Subcutaneous abdominal adipose tissue (tissue), 5 donors: ENCODE data around the gene SKA2.
A peak's percentile ranks its signal among the peaks of the same experiment; 100 is the strongest.
"Not testable (repeated sequence)": the region's sequence is repeated elsewhere in the genome, so short reads cannot be mapped to it uniquely, and the experiment has no call there.

Experiments used
- H3K27ac ChIP-seq: one replicate; pipeline ENCODE4 v1.7.0; 2013; ENCODE audit warnings: low read depth, mild to moderate bottlenecking, inconsistent platforms, low read length, moderate library complexity
- H3K27me3 ChIP-seq, 5 donors: one replicate each; pipeline ENCODE4 v1.7.0; 2013; ENCODE audit warnings: low read length in 5 of 5, inconsistent platforms in 1 of 5; ENCODE audit not compliant: control insufficient read depth in 5 of 5, insufficient read depth in 4 of 5
- H3K36me3 ChIP-seq, 5 donors: one replicate each; pipeline ENCODE4 v1.7.0; 2013; ENCODE audit warnings: low read length in 5 of 5; ENCODE audit not compliant: control insufficient read depth in 5 of 5, insufficient read depth in 5 of 5
- H3K4me1 ChIP-seq, 5 donors: one replicate each; pipeline ENCODE4 v1.7.0; 2013; ENCODE audit warnings: low read length in 5 of 5, mild to moderate bottlenecking in 3 of 5, moderate library complexity in 1 of 5; ENCODE audit not compliant: control insufficient read depth in 5 of 5, insufficient read depth in 5 of 5
- H3K4me3 ChIP-seq, 5 donors: one replicate each; pipeline ENCODE4 v1.7.0; 2013; ENCODE audit warnings: low read length in 5 of 5, low read depth in 1 of 5
- H3K9ac ChIP-seq, 5 donors: one replicate each; pipeline ENCODE4 v1.7.0; 2013; ENCODE audit warnings: low read length in 5 of 5, mild to moderate bottlenecking in 4 of 5, moderate library complexity in 3 of 5
- H3K9me3 ChIP-seq, 5 donors: one replicate each; pipeline ENCODE4 v1.7.0; 2013; ENCODE audit warnings: low read length in 5 of 5; ENCODE audit not compliant: control insufficient read depth in 5 of 5
- donor health status: healthy.
- donor health status: healthy.
- donor health status: healthy.
- donor health status: healthy.
- donor health status: healthy.

Gene SKA2

DNA sequence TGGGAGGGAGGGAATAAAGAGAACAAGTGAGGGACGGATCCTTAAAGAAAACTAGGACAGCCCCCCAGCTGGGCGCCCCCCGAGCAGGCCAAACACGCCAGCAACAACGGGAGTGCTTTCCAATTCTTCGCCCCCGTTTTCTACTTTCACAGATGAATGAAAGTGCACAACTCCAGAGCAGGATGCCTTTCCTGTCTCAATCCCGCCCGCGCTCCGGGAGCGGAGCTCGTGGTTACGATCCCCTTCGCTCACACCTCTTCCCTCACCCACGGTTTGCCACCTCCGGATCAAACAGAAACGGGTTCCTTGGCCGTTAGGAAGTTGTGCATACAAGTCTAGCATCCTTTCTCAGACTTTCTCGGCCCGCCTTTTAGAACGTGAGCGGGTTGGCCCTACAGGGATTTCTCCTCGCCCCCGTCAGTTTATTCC lies 680 bp downstream of the SKA2 start:
- Histone ChIP-seq H3K9me3 (no peaks in the 10 kb centered on the region), H3K9ac (peak overlapping the region; percentile 23 to 80 (median 75)), H3K4me3 (peak overlapping the region; percentile 81 to 98 (median 89)), H3K27ac (peak overlapping the region; percentile 63), H3K36me3 (no peaks in the 10 kb centered on the region), H3K27me3 (no peaks in the 10 kb centered on the region), H3K4me1 (peaks cover 3 to 23% (median 17%) of the 10 kb centered on the region in 5 donors)

DNA sequence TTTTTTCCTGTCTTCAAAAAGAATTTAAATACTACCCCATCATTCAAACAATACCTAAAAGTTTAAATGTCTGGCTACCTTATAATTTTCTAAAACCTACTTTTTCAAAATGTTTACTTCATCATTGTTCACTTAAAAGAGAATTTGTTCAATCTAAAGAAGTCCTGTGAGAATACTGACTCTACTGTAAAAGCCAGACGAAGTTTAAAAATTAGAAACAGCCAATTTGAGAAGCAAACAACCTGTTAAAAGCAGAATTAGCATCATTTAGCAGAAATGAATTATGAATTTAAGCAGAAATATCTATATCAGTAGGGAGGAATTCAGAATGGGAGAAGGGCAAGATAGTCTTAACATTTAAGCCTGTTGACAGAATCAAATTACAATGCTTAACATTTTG lies 2.1 kb downstream of the SKA2 start:
- Histone ChIP-seq H3K36me3 (no peaks in the 10 kb centered on the region), H3K4me3 (no peak overlapping the region), H3K9ac (no peak overlapping the region), H3K27ac (no peak overlapping the region), H3K9me3 (no peaks in the 10 kb centered on the region), H3K4me1 (peaks cover 3 to 23% (median 17%) of the 10 kb centered on the region in 5 donors), H3K27me3 (no peaks in the 10 kb centered on the region)

DNA sequence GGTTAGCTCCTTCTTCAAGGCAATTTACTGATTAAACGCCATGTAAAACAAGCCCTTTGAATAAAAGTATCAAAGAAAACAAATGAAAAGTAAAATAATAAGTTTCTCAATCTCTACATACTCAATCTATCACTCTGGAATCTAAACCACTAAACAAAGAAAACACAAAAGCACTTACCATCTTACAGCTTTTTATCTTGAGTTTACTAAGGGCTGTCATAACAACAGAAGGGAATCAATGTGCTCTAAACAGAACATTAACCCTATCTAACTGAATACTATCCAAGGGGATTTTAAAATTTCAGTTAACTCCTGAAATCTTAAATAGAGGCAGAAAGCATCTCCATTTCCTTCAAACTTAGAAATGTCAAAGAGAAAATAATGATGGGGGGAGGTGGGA lies 3.4 kb downstream of the SKA2 start:
- no peak overlapping the region for H3K4me3 ChIP-seq
- H3K4me1 ChIP-seq: peaks cover 3 to 23% (median 17%) of the 10 kb centered on the region in 5 donors
- no peaks in the 10 kb centered on the region for H3K9me3 ChIP-seq
- no peak overlapping the region for H3K27ac ChIP-seq
- H3K9ac ChIP-seq: peak overlapping the region in 1 of 5 donors; percentile 20
- no peaks in the 10 kb centered on the region for H3K36me3 ChIP-seq
- H3K27me3 ChIP-seq: no peaks in the 10 kb centered on the region

DNA sequence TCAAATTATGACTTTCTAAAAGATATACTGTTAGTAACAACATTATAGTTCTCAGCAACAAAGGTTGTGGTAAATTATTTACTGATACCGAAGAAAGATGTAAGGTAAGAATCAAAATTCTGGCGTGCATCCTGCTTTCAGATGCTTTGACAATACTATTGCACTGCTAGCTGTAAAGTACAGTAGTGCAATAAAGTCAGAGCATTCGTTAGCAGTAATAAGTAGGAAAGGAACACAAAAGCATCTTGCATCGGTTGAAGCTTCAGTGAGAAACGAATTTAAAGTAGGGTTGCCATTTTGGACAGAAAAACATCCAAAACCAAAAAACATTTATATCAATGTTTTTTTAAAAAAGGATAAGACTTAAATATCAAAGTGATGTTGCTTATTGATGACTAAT lies 4.0 kb downstream of the SKA2 start:
- no peak overlapping the region for H3K4me3 ChIP-seq
- H3K9me3 ChIP-seq: no peaks in the 10 kb centered on the region
- H3K9ac ChIP-seq: no peak overlapping the region
- H3K4me1 ChIP-seq: peaks cover 2 to 19% (median 14%) of the 10 kb centered on the region in 5 donors
- H3K27ac ChIP-seq: no peak overlapping the region
- no peaks in the 10 kb centered on the region for H3K36me3 ChIP-seq
- H3K27me3 ChIP-seq: no peaks in the 10 kb centered on the region

DNA sequence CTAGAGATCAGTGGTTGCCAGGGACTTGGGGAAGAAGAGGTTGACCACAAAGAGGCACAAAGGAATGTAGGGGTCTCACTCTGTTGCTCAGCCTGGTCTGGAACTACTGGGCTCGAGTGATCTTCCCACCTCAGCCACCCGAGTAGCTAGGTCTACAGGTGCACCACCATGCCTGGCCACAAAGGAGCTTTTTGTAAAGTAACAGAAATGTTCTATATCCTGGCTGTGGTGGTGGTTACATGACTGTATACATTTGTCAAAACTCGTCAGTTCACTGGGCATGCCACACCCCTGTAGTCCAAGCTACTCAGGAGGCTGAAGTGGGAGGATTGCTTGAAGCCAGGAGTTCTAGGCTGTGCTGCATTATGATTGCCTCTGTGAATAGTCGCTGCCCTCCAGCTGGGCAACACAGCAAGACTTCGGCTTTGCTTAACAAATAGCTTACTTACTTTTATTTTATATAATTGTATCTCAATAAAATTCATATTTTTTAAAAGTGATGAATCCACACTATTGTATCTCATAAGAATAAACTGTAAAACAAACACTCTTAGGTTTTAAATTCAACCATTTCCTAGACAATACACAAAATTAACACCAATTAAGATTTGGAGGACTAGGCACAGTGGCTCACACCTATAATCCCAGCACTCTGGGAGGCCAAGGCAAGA lies 5.0 kb downstream of the SKA2 start:
- no peaks in the 10 kb centered on the region for H3K27me3 ChIP-seq
- no peak overlapping the region for H3K9ac ChIP-seq
- H3K4me1 ChIP-seq: peaks cover 0 to 14% (median 9%) of the 10 kb centered on the region in 5 donors
- no peak overlapping the region for H3K4me3 ChIP-seq
- H3K27ac ChIP-seq: no peak overlapping the region
- no peaks in the 10 kb centered on the region for H3K36me3 ChIP-seq
- no peaks in the 10 kb centered on the region for H3K9me3 ChIP-seq

DNA sequence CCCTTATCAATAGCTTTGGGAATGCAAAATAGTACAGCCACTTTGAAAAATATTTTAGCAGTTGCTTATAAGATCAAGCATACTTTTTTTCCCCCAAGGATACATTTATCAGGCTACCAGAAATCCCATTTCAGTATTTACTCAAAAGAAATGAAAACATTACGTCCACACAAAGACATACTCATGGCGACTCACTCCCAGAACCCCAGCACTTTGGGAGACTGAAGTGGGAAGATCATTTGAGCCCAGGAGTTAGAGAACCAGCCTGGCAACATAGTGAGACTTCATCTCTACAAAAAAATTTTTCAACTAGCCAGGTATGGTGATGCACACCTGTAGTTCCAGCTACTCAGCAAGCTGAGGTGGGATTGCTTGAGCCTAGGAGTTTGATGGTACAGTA lies 5.9 kb downstream of the SKA2 start:
- Histone ChIP-seq H3K4me1 (peaks cover 0 to 6% (median 4%) of the 10 kb centered on the region in 5 donors), H3K4me3 (no peak overlapping the region), H3K9me3 (no peaks in the 10 kb centered on the region), H3K27ac (no peak overlapping the region), H3K36me3 (no peaks in the 10 kb centered on the region), H3K27me3 (no peaks in the 10 kb centered on the region), H3K9ac (no peak overlapping the region)

DNA sequence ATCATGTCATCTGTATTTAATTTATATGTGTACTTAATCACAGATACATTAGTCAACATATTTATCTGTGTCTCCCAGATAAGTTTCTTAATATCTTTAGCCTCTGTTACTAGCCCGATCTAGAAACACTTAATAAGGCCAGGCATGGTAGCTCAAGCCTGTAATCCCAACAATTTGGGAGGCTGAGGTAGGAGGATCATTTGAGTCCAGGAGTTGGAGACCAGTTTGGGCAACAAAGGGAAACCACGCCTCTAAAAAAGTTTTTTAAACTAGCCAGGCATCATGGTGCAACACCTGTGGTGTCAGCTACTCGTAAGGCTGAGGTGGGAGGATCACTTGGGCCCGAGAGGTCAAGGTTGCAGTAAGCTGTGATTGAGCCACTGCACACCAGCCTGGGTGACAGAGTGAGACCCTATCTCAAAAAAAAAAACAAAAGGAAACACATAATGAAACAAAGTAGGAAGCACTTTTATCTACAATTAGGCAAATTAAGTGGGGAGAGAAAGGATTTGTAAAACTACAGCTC lies 9.4 kb downstream of the SKA2 start:
- Histone ChIP-seq H3K4me3 (no peak overlapping the region), H3K27me3 (no peaks in the 10 kb centered on the region)

DNA sequence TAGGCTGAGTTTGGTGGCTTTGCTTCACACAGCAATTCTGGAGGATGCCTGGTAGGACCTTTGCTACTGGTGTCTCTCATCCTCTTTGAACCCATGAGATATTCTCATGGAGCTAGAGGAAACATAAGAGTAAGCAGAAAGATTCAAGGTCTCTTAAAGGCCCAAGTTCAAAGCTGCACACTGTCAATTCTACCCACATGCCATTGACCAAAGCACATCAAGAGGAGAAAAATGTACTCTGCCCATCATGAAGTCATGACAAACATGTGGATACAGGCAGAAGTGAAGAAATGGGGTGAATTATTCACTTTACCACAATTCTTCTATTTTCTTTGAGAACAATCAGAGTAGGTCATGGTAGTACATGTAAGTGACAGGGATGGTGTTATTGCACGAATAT lies 13.1 kb downstream of the SKA2 start:
- no peak overlapping the region for H3K9ac ChIP-seq
- no peak overlapping the region for H3K27ac ChIP-seq
- H3K36me3 ChIP-seq: no peaks in the 10 kb centered on the region
- H3K27me3 ChIP-seq: no peaks in the 10 kb centered on the region
- no peaks in the 10 kb centered on the region for H3K9me3 ChIP-seq
- no peaks in the 10 kb centered on the region for H3K4me1 ChIP-seq
- no peak overlapping the region for H3K4me3 ChIP-seq

More for the DNA sequence above, 9.4 kb downstream of the SKA2 start:
- Histone ChIP-seq H3K4me1 (no peaks in the 10 kb centered on the region), H3K36me3 (no peaks in the 10 kb centered on the region), H3K9ac (no peak overlapping the region), H3K9me3 (no peaks in the 10 kb centered on the region), H3K27ac (no peak overlapping the region)

DNA sequence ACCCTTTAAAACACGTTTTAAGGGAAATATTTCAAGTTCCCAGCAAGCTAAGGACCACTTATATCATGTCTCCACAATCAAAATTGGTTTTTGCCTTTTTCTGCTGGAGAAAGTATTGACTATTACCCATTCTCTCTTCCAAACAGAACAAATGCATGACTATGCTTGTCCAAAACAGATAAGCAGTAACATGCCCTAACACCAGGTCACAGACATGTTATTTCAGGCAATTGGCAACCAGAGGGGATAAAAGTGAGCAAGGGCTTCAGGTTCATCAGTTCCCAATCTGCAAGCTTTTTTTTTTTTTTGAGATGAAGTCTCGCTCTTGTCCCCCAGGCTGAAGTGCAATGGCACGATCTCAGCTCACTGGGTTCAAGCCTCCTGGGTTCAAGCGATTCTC lies 15.0 kb downstream of the SKA2 start:
- no peaks in the 10 kb centered on the region for H3K36me3 ChIP-seq
- H3K4me3 ChIP-seq: no peak overlapping the region
- H3K9me3 ChIP-seq: no peaks in the 10 kb centered on the region
- H3K4me1 ChIP-seq: no peaks in the 10 kb centered on the region
- H3K9ac ChIP-seq: no peak overlapping the region
- no peaks in the 10 kb centered on the region for H3K27me3 ChIP-seq
- H3K27ac ChIP-seq: no peak overlapping the region

DNA sequence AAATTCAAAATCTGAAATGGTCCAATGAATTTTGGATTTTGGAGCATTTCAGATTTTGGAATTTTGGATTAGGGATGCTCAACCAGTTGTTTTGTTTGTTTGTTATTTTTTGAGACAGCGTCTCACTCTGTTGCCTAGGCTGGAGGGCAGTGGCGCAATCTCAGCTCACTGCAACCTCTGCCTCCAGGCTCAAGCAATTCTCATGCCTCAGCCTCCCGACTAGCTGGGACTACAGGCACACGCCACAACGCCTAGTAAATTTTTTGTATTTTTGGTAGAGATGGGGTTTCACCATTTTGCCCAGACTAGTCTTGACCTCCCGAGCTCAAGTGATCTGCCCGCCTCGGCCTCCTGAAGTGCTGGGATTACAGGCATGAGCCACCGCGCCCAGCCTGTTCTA lies 16.6 kb downstream of the SKA2 start:
- not testable (repeated sequence) for H3K4me3 ChIP-seq, H3K36me3 ChIP-seq

More for the DNA sequence above, 16.6 kb downstream of the SKA2 start:
- not testable (repeated sequence) for H3K27me3 ChIP-seq, H3K4me1 ChIP-seq, H3K9me3 ChIP-seq, H3K27ac ChIP-seq, H3K9ac ChIP-seq
